Nephron progenitor cell (in vitro differentiated cells): ENCODE data around the gene HIPK3.

Source experiments
- DNase-seq: peaks from one replicate; pipeline ENCODE4 v3.0.0; 2021
- H3K27ac Mint-ChIP-seq: 2 replicates; pipeline ENCODE4 v1.8.0; 2021; ENCODE audit warnings: mild to moderate bottlenecking, moderate library complexity, mixed read lengths
- H3K27me3 Mint-ChIP-seq: 2 replicates; pipeline ENCODE4 v1.8.0; 2021; ENCODE audit warnings: mild to moderate bottlenecking, low read depth, mixed read lengths; ENCODE audit not compliant: poor library complexity
- H3K36me3 Mint-ChIP-seq: 2 replicates; pipeline ENCODE4 v1.8.0; 2021; ENCODE audit warnings: low read depth, mixed read lengths
- H3K4me1 Mint-ChIP-seq: 2 replicates; pipeline ENCODE4 v1.8.0; 2021; ENCODE audit warnings: mixed read lengths
- H3K4me3 Mint-ChIP-seq: 2 replicates; pipeline ENCODE4 v1.8.0; 2021; ENCODE audit warnings: mild to moderate bottlenecking, moderate library complexity, mixed read lengths
- H3K9me3 Mint-ChIP-seq: 2 replicates; pipeline ENCODE4 v1.8.0; 2021; ENCODE audit warnings: mild to moderate bottlenecking, moderate library complexity, mixed read lengths
- CTCF ChIP-seq: fragments of 200-600 bp; sonication (generic); IDR thresholded peaks from 2 replicates; pipeline ENCODE4 v1.5.0; 2021; ENCODE audit warnings: antibody characterized with exemption

HIPK3 gene

GRCh38 chr11:33307984-33308383 is 50.8 kb downstream of the HIPK3 start:
- Mint-ChIP-seq H3K27me3 (peaks cover 3% of the 10 kb centered on the region), H3K4me3 (no peak overlapping the region), H3K9me3 (no peaks in the 10 kb centered on the region), H3K27ac (no peak overlapping the region), H3K36me3 (peaks cover 5% of the 10 kb centered on the region), H3K4me1 (no peaks in the 10 kb centered on the region)
- no peak for TF ChIP-seq CTCF
- no peak for DNase-seq

GRCh38 chr11:33309118-33309517 is 51.9 kb downstream of the HIPK3 start:
- H3K36me3 Mint-ChIP-seq, result peaks cover 5% of the 10 kb centered on the region
- no peak for TF ChIP-seq CTCF

GRCh38 chr11:33310720-33311500 is 53.7 kb downstream of the HIPK3 start:
- peak overlapping the region; percentile 31 for H3K27ac Mint-ChIP-seq
- no peak overlapping the region for H3K4me3 Mint-ChIP-seq
- H3K4me1 Mint-ChIP-seq, result no peaks in the 10 kb centered on the region
- H3K27me3 Mint-ChIP-seq, result peaks cover 3% of the 10 kb centered on the region
- peaks cover 5% of the 10 kb centered on the region for H3K36me3 Mint-ChIP-seq
- TF ChIP-seq CTCF, result no peak
- H3K9me3 Mint-ChIP-seq, result no peaks in the 10 kb centered on the region
- no peak for DNase-seq

More at GRCh38 chr11:33309118-33309517, 51.9 kb downstream of the HIPK3 start:
- H3K4me3 Mint-ChIP-seq, result no peak overlapping the region
- no peak for DNase-seq
- no peak overlapping the region for H3K27ac Mint-ChIP-seq
- H3K27me3 Mint-ChIP-seq, result peaks cover 3% of the 10 kb centered on the region
- H3K4me1 Mint-ChIP-seq, result no peaks in the 10 kb centered on the region
- no peaks in the 10 kb centered on the region for H3K9me3 Mint-ChIP-seq

- H3K27ac Mint-ChIP-seq, result peak overlapping the region; percentile 16
- no peaks in the 10 kb centered on the region for H3K9me3 Mint-ChIP-seq
- peaks cover 2% of the 10 kb centered on the region for H3K36me3 Mint-ChIP-seq
- no peak for DNase-seq
- peaks cover 3% of the 10 kb centered on the region for H3K27me3 Mint-ChIP-seq
- H3K4me3 Mint-ChIP-seq, result no peak overlapping the region
- TF ChIP-seq CTCF, result no peak
- no peaks in the 10 kb centered on the region for H3K4me1 Mint-ChIP-seq
Observed at GRCh38 chr11:33311680-33312079, 54.5 kb downstream of the HIPK3 start.

- Mint-ChIP-seq H3K27ac (no peak overlapping the region), H3K9me3 (no peaks in the 10 kb centered on the region), H3K27me3 (no peaks in the 10 kb centered on the region), H3K4me1 (no peaks in the 10 kb centered on the region), H3K36me3 (no peaks in the 10 kb centered on the region), H3K4me3 (no peak overlapping the region)
- no peak for DNase-seq
- TF ChIP-seq CTCF, result no peak
Observed at GRCh38 chr11:33315822-33316221, 58.6 kb downstream of the HIPK3 start.

GRCh38 chr11:33317662-33318061 is 60.5 kb downstream of the HIPK3 start:
- H3K9me3 Mint-ChIP-seq, result no peaks in the 10 kb centered on the region
- TF ChIP-seq CTCF, result no peak
- H3K27ac Mint-ChIP-seq, result no peak overlapping the region
- H3K36me3 Mint-ChIP-seq, result no peaks in the 10 kb centered on the region
- no peak overlapping the region for H3K4me3 Mint-ChIP-seq
- no peaks in the 10 kb centered on the region for H3K27me3 Mint-ChIP-seq
- no peaks in the 10 kb centered on the region for H3K4me1 Mint-ChIP-seq
- DNase-seq, result no peak
